ENCODE data around the gene CD101.

GRCh38 chr1:117079737-117080136, 78.2 kb downstream of the CD101 start:
- TF ChIP-seq POLR2A (IDR thresholded peaks at IDR 0.05) (no peak), CTCF (IDR thresholded peaks at IDR 0.05) (no peak), EP300 (IDR thresholded peaks at IDR 0.05) (no peak)
